ENCODE data around the gene CLC. TPM values are rescaled to one million over a fixed set of nuclear protein-coding genes. Genes with fewer than 3 reads are reported as not detected.

CLC gene
- total RNA-seq, 3 donors from 2014 or later (not counting 1 experiment from before 2014, with no cell fraction given): 11.2 to 487 TPM; not detected in 1

GRCh38 chr19:39710333-39710890, 27.4 kb downstream of the CLC start:
- no peaks in the 10 kb centered on the region for H3K4me1 ChIP-seq (ENCODE audit: control insufficient read depth, insufficient read depth, low read length)
- H3K4me3 Mint-ChIP-seq: no peak overlapping the region
- DNase-seq (no peak), ATAC-seq (peak in 1 of 3 donors; percentile 30)
- H3K36me3 ChIP-seq (ENCODE audit: control insufficient read depth, insufficient read depth, low read length): no peaks in the 10 kb centered on the region
- H3K27ac ChIP-seq (ENCODE audit: low read length): no peak overlapping the region
- TF ChIP-seq CTCF (IDR thresholded peaks at IDR 0.05): no peak
- no peaks in the 10 kb centered on the region for H3K4me1 Mint-ChIP-seq
- peaks cover 2% of the 10 kb centered on the region for H3K27me3 ChIP-seq (ENCODE audit: control insufficient read depth, insufficient read depth, low read length)
- H3K27ac Mint-ChIP-seq: no peak overlapping the region
- H3K36me3 Mint-ChIP-seq: no peaks in the 10 kb centered on the region
- H3K27me3 Mint-ChIP-seq (ENCODE audit: low read depth in 2 of 2): peaks cover 7 to 28% of the 10 kb centered on the region in 2 donors
- WGBS (ENCODE audit: insufficient coverage): 94% methylated on average over 3 of the region's 4 CpGs
- H3K9me3 ChIP-seq (ENCODE audit: control insufficient read depth, insufficient read depth, low read length): no peaks in the 10 kb centered on the region
- no peaks in the 10 kb centered on the region for H3K9me3 Mint-ChIP-seq
- intact Hi-C loops (cut with micrococcal nuclease): no loop called here
- H3K4me3 ChIP-seq (ENCODE audit: low read length): no peak overlapping the region

DNA sequence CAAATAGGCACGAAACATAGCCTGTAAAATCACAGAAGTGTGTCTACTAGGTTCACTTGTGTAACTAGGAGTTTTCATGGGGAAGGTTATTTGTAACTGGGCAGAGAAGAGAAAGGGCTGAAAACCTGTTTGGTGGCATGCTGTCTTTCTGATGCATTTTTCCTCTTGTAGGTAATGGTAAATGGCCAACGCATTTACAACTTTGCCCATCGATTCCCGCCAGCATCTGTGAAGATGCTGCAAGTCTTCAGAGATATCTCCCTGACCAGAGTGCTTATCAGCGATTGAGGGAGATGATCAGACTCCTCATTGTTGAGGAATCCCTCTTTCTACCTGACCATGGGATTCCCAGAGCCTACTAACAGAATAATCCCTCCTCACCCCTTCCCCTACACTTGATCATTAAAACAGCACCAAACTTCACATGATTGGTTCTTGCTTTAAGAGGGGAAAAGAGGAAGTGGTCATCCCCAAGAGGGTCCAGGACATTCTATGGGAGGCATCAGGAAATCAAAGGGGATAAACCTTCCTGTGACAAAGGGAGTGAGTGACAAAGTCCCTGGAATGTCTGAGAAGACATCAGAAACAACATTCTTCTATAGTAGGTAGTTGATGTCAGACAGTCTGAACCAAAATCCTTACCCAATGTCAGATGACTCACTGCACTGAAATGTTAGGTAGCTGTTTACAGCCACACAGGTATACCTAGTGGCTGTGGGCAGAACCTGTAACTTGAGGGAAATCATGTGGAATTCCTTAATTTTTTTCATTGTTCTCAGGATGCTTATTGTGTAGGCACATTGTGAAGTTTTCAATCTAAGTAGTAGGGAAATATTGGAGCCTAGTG, 28.6 kb downstream of the CLC start:
- H3K27ac Mint-ChIP-seq: no peak overlapping the region
- intact Hi-C loops (cut with micrococcal nuclease): no loop called here
- Histone ChIP-seq H3K27ac (ENCODE audit: low read length) (no peak overlapping the region), H3K4me1 (ENCODE audit: control insufficient read depth, insufficient read depth, low read length) (no peaks in the 10 kb centered on the region), H3K36me3 (ENCODE audit: control insufficient read depth, insufficient read depth, low read length) (no peaks in the 10 kb centered on the region), H3K27me3 (ENCODE audit: control insufficient read depth, insufficient read depth, low read length) (peaks cover 2% of the 10 kb centered on the region), H3K9me3 (ENCODE audit: control insufficient read depth, insufficient read depth, low read length) (no peaks in the 10 kb centered on the region), H3K4me3 (ENCODE audit: low read length) (no peak overlapping the region)
- no peaks in the 10 kb centered on the region for H3K36me3 Mint-ChIP-seq
- peaks cover 5 to 31% of the 10 kb centered on the region in 2 donors for H3K27me3 Mint-ChIP-seq (ENCODE audit: low read depth in 2 of 2)
- no peak overlapping the region for H3K4me3 Mint-ChIP-seq
- TF ChIP-seq CTCF (IDR thresholded peaks at IDR 0.05): no peak
- WGBS (ENCODE audit: insufficient coverage): 91% methylated on average over 5 of the region's 5 CpGs
- ATAC-seq: no peak
- H3K4me1 Mint-ChIP-seq: no peaks in the 10 kb centered on the region
- DNase-seq: no peak
- no peaks in the 10 kb centered on the region for H3K9me3 Mint-ChIP-seq

GRCh38 chr19:39708594-39708993, 29.2 kb downstream of the CLC start:
- Histone ChIP-seq H3K27ac (ENCODE audit: low read length) (no peak overlapping the region), H3K27me3 (ENCODE audit: control insufficient read depth, insufficient read depth, low read length) (peaks cover 2% of the 10 kb centered on the region), H3K4me1 (ENCODE audit: control insufficient read depth, insufficient read depth, low read length) (no peaks in the 10 kb centered on the region), H3K4me3 (ENCODE audit: low read length) (no peak overlapping the region), H3K9me3 (ENCODE audit: control insufficient read depth, insufficient read depth, low read length) (no peaks in the 10 kb centered on the region), H3K36me3 (ENCODE audit: control insufficient read depth, insufficient read depth, low read length) (no peaks in the 10 kb centered on the region)
- 85% methylated on average over 6 of the region's 6 CpGs for WGBS (ENCODE audit: insufficient coverage)
- peaks cover 2 to 35% of the 10 kb centered on the region in 2 donors for H3K27me3 Mint-ChIP-seq (ENCODE audit: low read depth in 2 of 2)
- intact Hi-C loops (cut with micrococcal nuclease): no loop called here
- no peak overlapping the region for H3K4me3 Mint-ChIP-seq
- no peak for TF ChIP-seq CTCF (IDR thresholded peaks at IDR 0.05)
- H3K27ac Mint-ChIP-seq: no peak overlapping the region
- DNase-seq (no peak), ATAC-seq (no peak)
- no peaks in the 10 kb centered on the region for H3K36me3 Mint-ChIP-seq
- no peaks in the 10 kb centered on the region for H3K9me3 Mint-ChIP-seq
- no peaks in the 10 kb centered on the region for H3K4me1 Mint-ChIP-seq
